Thyroid gland (tissue), 4 donors: Measurements from ENCODE around the gene MAGEB17.

Experiments
- CTCF ChIP-seq, 6 experiments: fragments of 200-600 bp in 3 of 6; fragments of 450-650 bp in 3 of 6; sonication (generic) in 3 of 6; IDR thresholded peaks; one replicate each; pipeline ENCODE4 v1.5.1; 2016 to 2019; ENCODE audit warnings: antibody characterized with exemption in 6 of 6, mild to moderate bottlenecking in 2 of 6, inconsistent platforms in 1 of 6, moderate library complexity in 1 of 6
- POLR2A ChIP-seq, 2 donors: fragments of 450-650 bp; IDR thresholded peaks; one replicate each; pipeline ENCODE4 v1.6.1; 2017; ENCODE audit warnings: antibody characterized with exemption in 2 of 2, mild to moderate bottlenecking in 2 of 2, moderate library complexity in 1 of 2

DNA sequence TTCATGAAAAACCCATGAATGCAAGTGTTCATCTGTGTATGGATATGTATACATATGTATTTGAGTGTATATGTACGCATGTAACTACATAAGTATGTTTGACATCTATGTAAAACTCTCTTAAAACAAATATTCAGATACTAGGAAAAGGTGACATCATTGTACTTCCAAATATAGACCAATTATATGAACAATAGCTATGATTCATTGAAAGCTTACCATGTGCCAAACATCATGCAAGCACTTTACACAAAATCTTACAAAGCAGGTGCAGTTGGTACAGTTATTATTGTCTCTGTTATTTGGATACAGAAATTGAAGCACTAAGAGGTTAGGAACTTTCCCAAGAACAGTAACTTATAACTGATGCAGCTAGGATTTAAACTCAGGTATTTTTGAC is 21.4 kb downstream of the MAGEB17 start:
- TF ChIP-seq POLR2A (IDR thresholded peaks at IDR 0.05) (no peak), CTCF (IDR thresholded peaks at IDR 0.05) (no peak)
